Spinal cord (tissue), 10 donors: Measurements from ENCODE around the gene ZNF429. TPM values are rescaled to one million over a fixed set of nuclear protein-coding genes. Genes with fewer than 3 reads are reported as not detected.
"Not testable (repeated sequence)": the region's sequence is repeated elsewhere in the genome, so short reads cannot be mapped to it uniquely, and the experiment has no call there.

Source experiments
- DNase-seq, 6 donors: peaks; one replicate each; pipeline versions ENCODE4 v3.0.0 to v3.0.0-alpha.2; 2013 to 2015; ENCODE audit warnings: low spot score in 6 of 6, low read depth in 4 of 6
- H3K27ac ChIP-seq: one replicate; pipeline ENCODE4 v1.5.1; 2013; ENCODE audit warnings: low read depth, low read length, control low read depth
- H3K27me3 ChIP-seq: one replicate; pipeline ENCODE4 v1.6.1; 2013; ENCODE audit warnings: low read length; ENCODE audit not compliant: control insufficient read depth, insufficient read depth
- H3K36me3 ChIP-seq: one replicate; pipeline ENCODE4 v1.6.1; 2013; ENCODE audit warnings: low read length; ENCODE audit not compliant: control insufficient read depth, insufficient read depth
- H3K4me1 ChIP-seq: one replicate; pipeline ENCODE4 v1.6.1; 2013; ENCODE audit warnings: low read length; ENCODE audit not compliant: control insufficient read depth, insufficient read depth
- H3K4me3 ChIP-seq: one replicate; pipeline ENCODE4 v1.5.1; 2013; ENCODE audit warnings: low read depth, low read length, control low read depth
- H3K9me3 ChIP-seq: one replicate; pipeline ENCODE4 v1.6.1; 2013; ENCODE audit warnings: low read length; ENCODE audit not compliant: control insufficient read depth, insufficient read depth
- WGBS: methylation state at CpG from one replicate; pipeline ENCODE4 v1.1.5; 2013; ENCODE audit warnings: missing lambda C conversion rate; ENCODE audit not compliant: insufficient coverage; 5-methylcytosine and 5-hydroxymethylcytosine counted together
- polyA plus RNA-seq, 2 donors: library from polyadenylated mRNA; unstranded; fragments of 120-200 nt; gene quantifications; one replicate each; pipeline ENCODE4 v1.2.1, GENCODE V29; 2013; ENCODE audit not compliant: insufficient read length in 2 of 2
- total RNA-seq, 2 donors: library from RNA; depleted of rRNA in 1 of 2; stranded (reverse); fragments of 120-200 nt in 1 of 2; fragments of >200 nt in 1 of 2; gene quantifications; one replicate each; pipeline versions ENCODE4 v1.2.3 to v1.2.4, GENCODE V29; 2013 to 2014
- donor health status: healthy.

Gene ZNF429
- total and polyA plus RNA-seq, 4 donors = 20.7 to 31.1 (median 27.1) TPM

- H3K36me3 ChIP-seq, H3K4me1 ChIP-seq, H3K9me3 ChIP-seq, H3K27ac ChIP-seq, H3K4me3 ChIP-seq, H3K27me3 ChIP-seq, DNase-seq: not testable (repeated sequence)
- WGBS = 100% methylated on average over 2 of the region's 25 CpGs
Observed at GRCh38 chr19:21511058-21511457, 5.7 kb downstream of the ZNF429 start.

GRCh38 chr19:21512609-21513008 lies 7.2 kb downstream of the ZNF429 start:
- not testable (repeated sequence) for H3K36me3 ChIP-seq, H3K9me3 ChIP-seq, H3K4me1 ChIP-seq, H3K27ac ChIP-seq, H3K27me3 ChIP-seq, DNase-seq, H3K4me3 ChIP-seq
- WGBS = 100% methylated on average over 4 of the region's 7 CpGs

GRCh38 chr19:21513651-21514050 lies 8.2 kb downstream of the ZNF429 start:
- no peak for DNase-seq
- no peak overlapping the region for H3K27ac ChIP-seq
- no peaks in the 10 kb centered on the region for H3K4me1 ChIP-seq
- no peaks in the 10 kb centered on the region for H3K27me3 ChIP-seq
- WGBS = 88% methylated on average over 2 of the region's 2 CpGs
- H3K9me3 ChIP-seq = peaks cover 4% of the 10 kb centered on the region
- no peak overlapping the region for H3K4me3 ChIP-seq
- H3K36me3 ChIP-seq = peaks cover 7% of the 10 kb centered on the region

- no CpG with 5 or more reads among the region's 2 CpGs for WGBS
- peak in 1 of 6 donors; percentile 2 for DNase-seq
- Histone ChIP-seq H3K9me3 (peaks cover 7% of the 10 kb centered on the region), H3K27me3 (no peaks in the 10 kb centered on the region), H3K27ac (no peak overlapping the region), H3K36me3 (peaks cover 17% of the 10 kb centered on the region), H3K4me3 (no peak overlapping the region), H3K4me1 (no peaks in the 10 kb centered on the region)
Observed at GRCh38 chr19:21519488-21519887, 14.1 kb downstream of the ZNF429 start.

GRCh38 chr19:21532904-21533303 lies 27.5 kb downstream of the ZNF429 start:
- H3K27ac ChIP-seq = no peak overlapping the region
- H3K4me3 ChIP-seq = no peak overlapping the region
- peaks cover 7% of the 10 kb centered on the region for H3K9me3 ChIP-seq
- no CpG with 5 or more reads among the region's 3 CpGs for WGBS
- H3K4me1 ChIP-seq = no peaks in the 10 kb centered on the region
- DNase-seq = no peak
- H3K36me3 ChIP-seq = peaks cover 20% of the 10 kb centered on the region
- no peaks in the 10 kb centered on the region for H3K27me3 ChIP-seq

- H3K27ac ChIP-seq, H3K4me1 ChIP-seq, H3K36me3 ChIP-seq, H3K9me3 ChIP-seq, DNase-seq, H3K4me3 ChIP-seq, H3K27me3 ChIP-seq: not testable (repeated sequence)
- 100% methylated on average over 1 of the region's 2 CpGs for WGBS
Observed at GRCh38 chr19:21536741-21537290, 31.4 kb downstream of the ZNF429 start.

GRCh38 chr19:21559444-21559843 lies 54.0 kb downstream of the ZNF429 start:
- Histone ChIP-seq H3K27me3 (no peaks in the 10 kb centered on the region), H3K4me3 (no peak overlapping the region), H3K4me1 (no peaks in the 10 kb centered on the region), H3K36me3 (no peaks in the 10 kb centered on the region), H3K27ac (no peak overlapping the region), H3K9me3 (peaks cover 7% of the 10 kb centered on the region)
- no peak for DNase-seq
- 93% methylated on average over 2 of the region's 2 CpGs for WGBS

GRCh38 chr19:21564406-21564805 lies 59.0 kb downstream of the ZNF429 start:
- Histone ChIP-seq H3K27me3 (no peaks in the 10 kb centered on the region), H3K27ac (no peak overlapping the region), H3K4me3 (no peak overlapping the region), H3K36me3 (no peaks in the 10 kb centered on the region), H3K4me1 (peaks cover 3% of the 10 kb centered on the region), H3K9me3 (peaks cover 5% of the 10 kb centered on the region)
- no CpG with 5 or more reads among the region's 1 CpG for WGBS
- no peak for DNase-seq

GRCh38 chr19:21566073-21566472 lies 60.7 kb downstream of the ZNF429 start:
- no peaks in the 10 kb centered on the region for H3K36me3 ChIP-seq
- peaks cover 3% of the 10 kb centered on the region for H3K9me3 ChIP-seq
- H3K27me3 ChIP-seq = no peaks in the 10 kb centered on the region
- WGBS = no CpG with 5 or more reads among the region's 3 CpGs
- DNase-seq = no peak
- no peak overlapping the region for H3K4me3 ChIP-seq
- no peak overlapping the region for H3K27ac ChIP-seq
- peaks cover 3% of the 10 kb centered on the region for H3K4me1 ChIP-seq

- WGBS = 94% methylated on average over 3 of the region's 4 CpGs
- not testable (repeated sequence) for H3K27me3 ChIP-seq, H3K27ac ChIP-seq, DNase-seq, H3K9me3 ChIP-seq, H3K36me3 ChIP-seq, H3K4me3 ChIP-seq, H3K4me1 ChIP-seq
Observed at GRCh38 chr19:21567806-21568205, 62.4 kb downstream of the ZNF429 start.
